ENCODE results near the gene IPO8.

Gene IPO8

GRCh38 chr12:30695199-30696102 is at the start of gene IPO8:
TSS of gene IPO8 (minus strand) at chr12:30695869. CDS start at chr12:30695647, 222 bp downstream.
- Histone ChIP-seq H3F3A (ENCODE audit: low read depth) (no peaks in the 10 kb centered on the region), H3K36me3 (ENCODE audit: insufficient read depth, low read length) (no peaks in the 10 kb centered on the region), H3K9ac (ENCODE audit: low read depth, low read length, poor library complexity, severe bottlenecking) (peak within 1 kb of the TSS; percentile 90), H3K9me2 (replicated peaks; ENCODE audit: low read depth, low read length) (no peaks in the 10 kb centered on the region), H3K27me3 (ENCODE audit: insufficient read depth, low read length, poor library complexity, severe bottlenecking) (no peaks in the 10 kb centered on the region), H2AFZ (ENCODE audit: low read length) (peak within 1 kb of the TSS; percentile 96), H3K4me1 (ENCODE audit: insufficient read depth, low read length, poor library complexity, severe bottlenecking) (peaks cover 43% of the 10 kb centered on the region), H3K79me2 (ENCODE audit: insufficient read depth, low read length) (peaks cover 51% of the 10 kb centered on the region), H3K4me3 (ENCODE audit: low read length, poor library complexity, severe bottlenecking) (peak within 1 kb of the TSS; percentile 84), H3K4me2 (ENCODE audit: low read depth, low read length, poor library complexity, severe bottlenecking) (peak within 1 kb of the TSS; percentile 91), H4K20me1 (ENCODE audit: insufficient read depth, low read length, poor library complexity, severe bottlenecking) (peaks cover 25% of the 10 kb centered on the region), H3K9me3 (ENCODE audit: insufficient read depth, low read depth, low read length) (no peaks in the 10 kb centered on the region)
- no peak for TF ChIP-seq EZH2phosphoT487 (IDR thresholded peaks at IDR 0.05; ENCODE audit: borderline replicate concordance)
- TF ChIP-seq, protein P1, sequence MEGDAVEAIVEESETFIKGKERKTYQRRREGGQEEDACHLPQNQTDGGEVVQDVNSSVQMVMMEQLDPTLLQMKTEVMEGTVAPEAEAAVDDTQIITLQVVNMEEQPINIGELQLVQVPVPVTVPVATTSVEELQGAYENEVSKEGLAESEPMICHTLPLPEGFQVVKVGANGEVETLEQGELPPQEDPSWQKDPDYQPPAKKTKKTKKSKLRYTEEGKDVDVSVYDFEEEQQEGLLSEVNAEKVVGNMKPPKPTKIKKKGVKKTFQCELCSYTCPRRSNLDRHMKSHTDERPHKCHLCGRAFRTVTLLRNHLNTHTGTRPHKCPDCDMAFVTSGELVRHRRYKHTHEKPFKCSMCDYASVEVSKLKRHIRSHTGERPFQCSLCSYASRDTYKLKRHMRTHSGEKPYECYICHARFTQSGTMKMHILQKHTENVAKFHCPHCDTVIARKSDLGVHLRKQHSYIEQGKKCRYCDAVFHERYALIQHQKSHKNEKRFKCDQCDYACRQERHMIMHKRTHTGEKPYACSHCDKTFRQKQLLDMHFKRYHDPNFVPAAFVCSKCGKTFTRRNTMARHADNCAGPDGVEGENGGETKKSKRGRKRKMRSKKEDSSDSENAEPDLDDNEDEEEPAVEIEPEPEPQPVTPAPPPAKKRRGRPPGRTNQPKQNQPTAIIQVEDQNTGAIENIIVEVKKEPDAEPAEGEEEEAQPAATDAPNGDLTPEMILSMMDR (conservative IDR thresholded peaks at IDR 0.05; ENCODE audit: low read length), result peak; percentile 50

GRCh38 chr12:30744321-30744720 is 48.7 kb upstream of the IPO8 start:
- Histone ChIP-seq H3K4me3 (ENCODE audit: low read length, poor library complexity, severe bottlenecking) (no peak overlapping the region), H4K20me1 (ENCODE audit: insufficient read depth, low read length, poor library complexity, severe bottlenecking) (no peaks in the 10 kb centered on the region), H3K36me3 (ENCODE audit: insufficient read depth, low read length) (peaks cover under 1% of the 10 kb centered on the region; the same call in 1 of the 2 replicates), H3K4me1 (ENCODE audit: insufficient read depth, low read length, poor library complexity, severe bottlenecking) (peaks cover 6% of the 10 kb centered on the region), H3K4me2 (ENCODE audit: low read depth, low read length, poor library complexity, severe bottlenecking) (no peak overlapping the region), H3F3A (ENCODE audit: low read depth) (no peaks in the 10 kb centered on the region), H3K9ac (ENCODE audit: low read depth, low read length, poor library complexity, severe bottlenecking) (no peak overlapping the region), H3K79me2 (ENCODE audit: insufficient read depth, low read length) (no peaks in the 10 kb centered on the region), H2AFZ (ENCODE audit: low read length) (no peak overlapping the region), H3K27me3 (ENCODE audit: insufficient read depth, low read length, poor library complexity, severe bottlenecking) (no peaks in the 10 kb centered on the region), H3K9me2 (replicated peaks; ENCODE audit: low read depth, low read length) (no peaks in the 10 kb centered on the region), H3K9me3 (ENCODE audit: insufficient read depth, low read depth, low read length) (no peaks in the 10 kb centered on the region)
- TF ChIP-seq EZH2phosphoT487 (IDR thresholded peaks at IDR 0.05; ENCODE audit: borderline replicate concordance), result no peak
- TF ChIP-seq, protein P1 (conservative IDR thresholded peaks at IDR 0.05; ENCODE audit: low read length), result no peak

GRCh38 chr12:30740274-30740673 is 44.6 kb upstream of the IPO8 start:
- H4K20me1 ChIP-seq (ENCODE audit: insufficient read depth, low read length, poor library complexity, severe bottlenecking), result no peaks in the 10 kb centered on the region
- H3K9me3 ChIP-seq (ENCODE audit: insufficient read depth, low read depth, low read length), result no peaks in the 10 kb centered on the region
- no peak overlapping the region for H3K4me2 ChIP-seq (ENCODE audit: low read depth, low read length, poor library complexity, severe bottlenecking)
- no peak overlapping the region for H3K4me3 ChIP-seq (ENCODE audit: low read length, poor library complexity, severe bottlenecking)
- H3K9me2 ChIP-seq (replicated peaks; ENCODE audit: low read depth, low read length), result no peaks in the 10 kb centered on the region
- H3K27me3 ChIP-seq (ENCODE audit: insufficient read depth, low read length, poor library complexity, severe bottlenecking), result no peaks in the 10 kb centered on the region
- peaks cover 12% of the 10 kb centered on the region for H3K36me3 ChIP-seq (ENCODE audit: insufficient read depth, low read length)
- H2AFZ ChIP-seq (ENCODE audit: low read length), result no peak overlapping the region
- H3K9ac ChIP-seq (ENCODE audit: low read depth, low read length, poor library complexity, severe bottlenecking), result no peak overlapping the region
- H3K4me1 ChIP-seq (ENCODE audit: insufficient read depth, low read length, poor library complexity, severe bottlenecking), result no peaks in the 10 kb centered on the region
- H3K79me2 ChIP-seq (ENCODE audit: insufficient read depth, low read length), result no peaks in the 10 kb centered on the region
- TF ChIP-seq, protein P1 (conservative IDR thresholded peaks at IDR 0.05; ENCODE audit: low read length), result no peak
- TF ChIP-seq EZH2phosphoT487 (IDR thresholded peaks at IDR 0.05; ENCODE audit: borderline replicate concordance), result no peak
- H3F3A ChIP-seq (ENCODE audit: low read depth), result no peaks in the 10 kb centered on the region
